Measurements from ENCODE around the gene SPOUT1.
A peak's percentile ranks its signal among the peaks of the same experiment; 100 is the strongest.
"Not testable (repeated sequence)": the region's sequence is repeated elsewhere in the genome, so short reads cannot be mapped to it uniquely, and the experiment has no call there.

SPOUT1 gene

GRCh38 chr9:128829477-128830251 is at the start of gene SPOUT1:
SPOUT1 (minus strand) TSS chr9:128829794; CDS start chr9:128829780, 14 bp downstream.
- DNase-seq (ENCODE audit: low read depth in 4 of 4, low spot score in 1 of 4) = peak; percentile 84 to 93 (median 85)

GRCh38 chr9:128877852-128878251 is 48.3 kb upstream of the SPOUT1 start:
- no peak for DNase-seq (ENCODE audit: low read depth in 4 of 4, low spot score in 1 of 4)

- not testable (repeated sequence) for DNase-seq (ENCODE audit: low read depth in 4 of 4, low spot score in 1 of 4)
Observed at GRCh38 chr9:128870941-128871265, 41.3 kb upstream of the SPOUT1 start.

GRCh38 chr9:128870128-128870940 is 40.7 kb upstream of the SPOUT1 start:
- DNase-seq (ENCODE audit: low read depth in 4 of 4, low spot score in 1 of 4) = no peak

- peak; percentile 69 to 82 (median 80) for DNase-seq (ENCODE audit: low read depth in 4 of 4, low spot score in 1 of 4)
Observed at GRCh38 chr9:128863647-128864046, 34.1 kb upstream of the SPOUT1 start.

- DNase-seq (ENCODE audit: low read depth in 4 of 4, low spot score in 1 of 4) = no peak
Observed at GRCh38 chr9:128862401-128862851, 32.8 kb upstream of the SPOUT1 start.

- DNase-seq (ENCODE audit: low read depth in 4 of 4, low spot score in 1 of 4) = no peak
Observed at GRCh38 chr9:128861501-128861900, 31.9 kb upstream of the SPOUT1 start.

- DNase-seq (ENCODE audit: low read depth in 4 of 4, low spot score in 1 of 4) = no peak
Observed at GRCh38 chr9:128860937-128861336, 31.3 kb upstream of the SPOUT1 start.

GRCh38 chr9:128858476-128858875 is 28.9 kb upstream of the SPOUT1 start:
- not testable (repeated sequence) for DNase-seq (ENCODE audit: low read depth in 4 of 4, low spot score in 1 of 4)

- not testable (repeated sequence) for DNase-seq (ENCODE audit: low read depth in 4 of 4, low spot score in 1 of 4)
Observed at GRCh38 chr9:128854454-128854853, 24.9 kb upstream of the SPOUT1 start.

- DNase-seq (ENCODE audit: low read depth in 4 of 4, low spot score in 1 of 4) = not testable (repeated sequence)
Observed at GRCh38 chr9:128852646-128853045, 23.1 kb upstream of the SPOUT1 start.

- not testable (repeated sequence) for DNase-seq (ENCODE audit: low read depth in 4 of 4, low spot score in 1 of 4)
Observed at GRCh38 chr9:128851779-128852600, 22.4 kb upstream of the SPOUT1 start.

- not testable (repeated sequence) for DNase-seq (ENCODE audit: low read depth in 4 of 4, low spot score in 1 of 4)
Observed at GRCh38 chr9:128851024-128851423, 21.4 kb upstream of the SPOUT1 start.

- DNase-seq (ENCODE audit: low read depth in 4 of 4, low spot score in 1 of 4) = no peak
Observed at GRCh38 chr9:128847803-128848202, 18.2 kb upstream of the SPOUT1 start.

- no peak for DNase-seq (ENCODE audit: low read depth in 4 of 4, low spot score in 1 of 4)
Observed at GRCh38 chr9:128846680-128847030, 17.1 kb upstream of the SPOUT1 start.

GRCh38 chr9:128845186-128845931 is 15.8 kb upstream of the SPOUT1 start:
- DNase-seq (ENCODE audit: low read depth in 4 of 4, low spot score in 1 of 4) = no peak

GRCh38 chr9:128843171-128843570 is 13.6 kb upstream of the SPOUT1 start:
- not testable (repeated sequence) for DNase-seq (ENCODE audit: low read depth in 4 of 4, low spot score in 1 of 4)

GRCh38 chr9:128841694-128842492 is 12.3 kb upstream of the SPOUT1 start:
- DNase-seq (ENCODE audit: low read depth in 4 of 4, low spot score in 1 of 4) = no peak

GRCh38 chr9:128840524-128840923 is 10.9 kb upstream of the SPOUT1 start:
- DNase-seq (ENCODE audit: low read depth in 4 of 4, low spot score in 1 of 4) = no peak

GRCh38 chr9:128838338-128838737 is 8.7 kb upstream of the SPOUT1 start:
- DNase-seq (ENCODE audit: low read depth in 4 of 4, low spot score in 1 of 4) = no peak
